HG02571 (cell line): ENCODE results near the gene NEDD9.
A peak's percentile ranks its signal among the peaks of the same experiment; 100 is the strongest.

Experiments
- ATAC-seq: cut with Tn5 transposase; IDR thresholded peaks from one replicate; pipeline ENCODE4 v1.9.1; 2021; ENCODE audit warnings: mild to moderate bottlenecking, moderate library complexity; ENCODE audit not compliant: unreplicated experiment

NEDD9 gene

DNA sequence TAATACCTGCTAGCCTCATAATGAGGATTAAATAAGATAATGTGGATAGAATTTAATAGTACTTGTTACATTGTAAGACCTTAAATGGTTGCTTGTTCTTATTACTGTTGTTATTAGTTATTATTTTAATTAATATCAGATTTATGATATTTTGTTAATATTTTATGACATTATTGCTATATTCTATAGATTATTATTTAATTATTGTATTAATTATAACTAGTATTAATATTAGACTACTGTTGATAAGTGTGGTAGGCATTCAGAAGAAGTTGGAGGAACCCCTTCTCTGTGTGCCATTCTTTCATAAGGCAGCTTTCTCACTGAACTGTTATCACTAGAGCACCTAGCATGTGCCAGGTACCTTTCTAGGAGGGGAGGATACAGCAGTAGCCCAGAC, 2.6 kb upstream of the NEDD9 start:
- no peak for ATAC-seq

DNA sequence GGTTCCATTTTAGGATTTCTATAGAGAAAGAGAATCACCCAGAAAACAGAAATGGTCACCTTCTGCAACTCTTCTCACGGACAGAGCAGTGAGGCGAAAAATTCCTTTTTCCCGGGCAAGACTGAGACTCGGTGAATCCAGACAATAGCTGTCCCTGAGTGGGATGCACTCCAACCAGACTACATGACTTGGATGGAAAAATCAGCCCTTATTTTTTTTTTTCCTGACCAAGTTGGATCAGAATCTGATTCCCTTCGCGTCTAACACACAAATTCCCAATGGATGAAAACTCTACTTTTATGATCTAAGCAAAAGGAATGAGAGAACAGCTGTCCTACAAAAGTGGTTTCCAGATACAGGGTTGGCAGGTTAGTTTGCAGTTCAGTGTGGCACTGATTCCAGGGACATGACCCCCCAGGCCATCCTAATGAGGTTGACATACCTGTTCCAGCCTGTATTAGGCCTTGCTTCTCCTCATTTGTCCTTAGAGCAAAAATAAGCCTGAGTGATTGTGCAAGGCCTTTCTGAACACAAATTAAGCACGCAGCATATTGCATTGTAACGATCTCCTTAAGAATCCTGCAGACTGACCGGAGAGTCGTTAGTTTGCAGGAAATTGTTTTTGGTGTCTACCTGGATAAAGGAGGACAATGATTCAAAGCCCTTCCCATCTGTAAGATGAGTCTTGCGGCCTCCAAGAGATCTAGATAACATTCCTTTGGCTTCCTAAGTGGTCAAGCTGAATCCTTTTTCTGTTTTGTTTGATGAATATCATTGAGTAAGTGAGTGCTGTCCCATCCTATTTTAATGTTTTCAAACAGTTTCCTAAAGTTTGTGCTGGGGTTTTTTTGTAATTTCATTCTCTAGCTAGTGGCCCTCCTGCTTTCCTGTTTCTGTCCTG, 1.5 kb upstream of the NEDD9 start:
- ATAC-seq, result no peak

DNA sequence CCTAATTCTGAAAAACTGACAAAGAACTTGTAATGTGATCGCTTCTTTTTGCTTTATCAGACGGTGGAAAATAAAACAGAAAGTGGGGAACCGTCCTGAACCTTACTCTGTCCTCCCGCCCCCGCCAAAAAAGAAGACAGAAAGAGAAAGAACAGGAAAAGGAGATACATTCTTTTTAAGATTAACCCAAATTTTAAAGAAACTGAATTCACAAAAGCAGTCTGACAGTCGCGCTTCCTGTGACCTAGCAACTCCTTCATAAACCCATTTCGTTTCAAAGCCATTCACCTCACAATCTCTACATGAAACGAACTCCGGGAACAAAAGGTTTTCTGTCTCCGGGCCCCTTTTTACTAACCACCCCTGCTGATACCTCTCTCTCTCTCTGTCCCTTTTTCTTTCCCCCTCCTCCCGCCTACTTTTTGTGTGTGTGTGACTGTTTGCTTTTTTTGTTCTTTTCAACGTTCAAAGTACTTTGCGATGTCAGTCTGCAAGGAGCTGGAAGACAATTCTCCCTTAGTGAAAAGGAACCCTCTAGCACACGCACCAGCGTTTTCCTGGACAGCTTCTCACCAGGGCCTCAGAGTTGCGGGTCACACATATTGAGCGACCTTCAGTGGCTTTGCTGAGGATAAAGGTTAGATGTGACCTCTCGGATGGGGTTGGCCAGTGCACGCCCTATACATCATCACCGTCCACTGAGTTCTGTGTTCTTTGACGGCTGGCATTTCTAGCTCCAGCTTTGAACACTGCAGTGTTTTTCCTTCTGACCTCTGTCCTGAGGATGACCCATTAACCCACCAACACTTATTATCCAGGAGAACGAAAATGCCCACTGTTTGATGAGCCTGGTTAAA, 530 bp upstream of the NEDD9 start:
- ATAC-seq, result no peak

DNA sequence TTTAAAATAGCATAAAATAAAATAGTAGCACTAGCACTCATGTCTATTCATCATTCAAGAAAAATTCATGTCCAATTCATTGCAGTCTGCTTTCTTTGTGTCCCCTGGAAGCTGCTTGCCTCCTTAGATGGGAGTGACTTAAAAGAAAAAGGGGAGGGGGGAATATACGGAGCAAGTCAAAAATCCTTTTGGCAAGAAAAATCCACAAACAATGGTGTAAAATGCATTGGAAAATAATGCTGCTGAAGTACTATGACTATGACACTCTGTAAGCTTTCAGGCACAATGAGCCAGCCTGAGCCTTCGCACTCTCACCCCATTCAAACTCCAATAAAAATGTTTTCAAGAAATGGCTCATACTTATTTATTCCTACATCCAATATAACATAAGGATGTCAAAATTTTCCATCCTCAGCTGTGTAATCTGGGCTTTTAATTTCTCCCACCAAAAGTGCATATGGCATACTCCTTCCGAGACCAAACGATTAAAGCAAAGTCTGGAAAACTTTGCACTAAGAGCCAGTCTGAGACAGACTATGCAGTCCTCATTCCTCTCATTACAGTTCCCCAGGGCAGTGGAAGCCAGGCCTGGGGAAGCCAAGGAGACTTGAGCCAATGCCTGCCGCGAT, 790 bp downstream of the NEDD9 start:
- ATAC-seq, result no peak

DNA sequence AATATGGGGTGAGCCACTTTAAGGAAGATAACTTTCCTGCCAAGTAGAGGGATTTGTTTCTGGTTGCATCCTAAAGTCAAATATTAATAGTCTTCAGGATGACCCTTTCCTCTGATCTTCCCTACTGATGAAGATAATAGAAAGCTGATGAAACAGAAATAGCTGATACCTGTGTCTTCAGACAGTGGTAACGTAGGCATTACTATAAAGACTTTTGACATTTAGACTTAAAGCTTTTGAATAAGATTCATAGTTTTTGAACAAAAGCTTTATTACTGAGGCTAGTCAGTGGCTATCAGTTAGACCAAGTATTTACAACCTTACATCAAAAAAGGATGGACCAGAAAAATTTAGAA, 1.4 kb downstream of the NEDD9 start:
- no peak for ATAC-seq

DNA sequence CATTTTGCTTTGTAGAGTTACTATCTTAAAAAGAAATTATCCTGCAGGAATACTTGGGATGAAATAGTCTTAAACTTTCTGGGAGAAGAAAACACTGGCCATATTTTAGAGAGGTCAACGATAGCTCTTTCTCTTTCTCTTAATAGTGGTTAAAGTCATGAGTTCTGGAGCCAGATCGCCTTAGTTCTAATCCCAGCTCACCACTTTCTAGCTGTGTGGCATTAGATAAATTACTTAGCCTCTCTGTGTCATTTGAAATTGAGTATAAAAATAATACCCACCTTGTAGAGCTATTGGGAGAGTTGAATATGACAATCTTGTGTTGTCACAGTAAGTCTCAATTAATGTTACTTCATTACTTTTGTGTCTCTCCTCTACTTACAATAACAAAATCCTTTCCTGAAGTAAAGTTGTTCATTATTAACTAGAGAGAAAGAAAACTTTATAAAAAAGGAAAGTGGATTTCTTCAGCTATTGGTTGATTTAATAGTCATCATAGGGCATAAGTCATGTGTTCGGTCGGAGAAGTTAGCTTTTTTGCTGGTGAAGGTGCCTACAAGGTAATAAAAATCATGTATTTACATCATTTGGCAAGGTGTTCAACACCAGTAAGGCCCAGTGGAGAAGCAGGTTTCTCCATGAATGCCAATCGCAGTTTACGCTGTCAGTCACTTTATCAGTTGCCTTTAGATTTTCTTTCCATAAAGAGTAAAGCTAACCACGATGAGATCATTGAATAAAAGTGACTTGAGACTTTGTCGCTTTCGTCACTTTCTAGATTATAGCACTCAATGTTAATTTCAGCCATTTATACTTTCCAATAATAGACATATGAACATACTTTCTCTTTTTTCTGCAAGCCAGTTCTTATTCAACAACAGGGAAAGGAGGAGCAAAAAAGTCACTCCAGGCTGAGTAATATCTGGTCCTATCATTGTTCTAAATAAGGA, 2.0 kb downstream of the NEDD9 start:
- ATAC-seq, result no peak

DNA sequence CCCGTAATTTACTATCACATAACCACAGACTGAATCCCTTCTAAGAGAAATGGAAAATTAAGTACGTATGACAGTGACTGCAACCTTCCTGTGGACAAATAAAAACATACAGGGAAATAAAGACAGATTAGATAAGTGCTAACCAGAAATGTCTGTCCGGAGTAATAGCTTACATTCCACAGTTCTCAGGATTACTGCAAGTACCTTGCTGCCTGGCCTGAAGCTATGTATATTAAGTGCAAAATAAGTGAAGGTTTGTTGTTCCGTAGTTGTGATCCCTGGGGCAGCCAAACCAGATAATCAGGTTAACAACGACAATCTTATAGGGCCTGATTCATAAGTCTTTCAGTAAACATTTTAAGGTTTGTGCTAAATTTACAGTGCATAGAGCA, 2.8 kb downstream of the NEDD9 start:
- no peak for ATAC-seq

DNA sequence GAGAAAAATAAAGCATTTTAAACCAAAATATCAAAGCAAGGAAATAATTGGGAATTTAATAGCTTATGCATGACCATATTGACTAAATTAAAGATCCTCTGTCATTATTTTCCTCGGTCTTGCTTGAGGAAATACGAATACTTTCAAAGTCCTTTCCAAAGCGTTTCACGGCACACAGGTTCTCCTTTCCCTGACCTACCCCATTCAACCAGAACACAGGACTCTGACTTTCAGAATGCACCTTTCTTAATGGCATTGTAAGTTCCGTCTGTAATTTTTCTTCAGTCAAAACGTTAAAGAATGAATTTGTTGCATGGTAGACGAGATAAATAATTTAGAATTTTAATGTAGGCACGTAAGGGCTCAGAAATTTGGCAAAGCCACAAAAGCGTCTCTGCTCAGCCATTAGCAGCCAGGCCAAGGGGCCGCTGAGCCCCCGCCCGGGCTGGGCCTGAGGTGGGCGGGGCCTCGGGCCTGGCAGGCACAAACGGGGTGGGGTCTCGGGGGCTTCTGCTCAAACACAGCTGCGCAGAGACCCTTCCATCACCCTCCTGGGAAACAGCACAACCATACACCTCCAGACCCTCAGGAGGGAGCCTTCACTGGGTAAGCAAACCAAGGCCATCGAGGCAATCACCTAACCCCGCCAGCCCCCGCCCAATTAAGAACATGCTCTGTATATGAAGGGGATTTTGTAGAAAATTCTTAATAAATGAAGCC, 3.4 kb downstream of the NEDD9 start:
- no peak for ATAC-seq

DNA sequence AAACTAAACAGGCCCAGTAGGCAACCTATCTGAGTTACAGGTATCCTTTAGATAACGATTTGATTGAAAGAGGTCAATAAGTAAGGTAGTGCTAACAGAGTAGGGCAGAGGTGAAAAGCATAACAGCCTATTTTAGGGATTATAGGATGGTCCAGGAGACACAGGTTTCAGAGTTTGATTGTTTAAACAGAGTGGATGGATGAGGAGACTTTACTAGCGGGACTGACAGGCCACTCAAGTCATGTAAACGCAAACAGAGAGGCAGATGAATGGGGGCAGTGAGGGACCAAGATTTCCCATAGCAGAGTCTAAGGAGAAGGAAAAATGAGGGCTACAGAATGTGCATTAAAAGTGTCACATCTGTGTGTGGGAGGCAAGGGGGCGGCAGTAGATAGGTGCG, 4.8 kb downstream of the NEDD9 start:
- no peak for ATAC-seq

DNA sequence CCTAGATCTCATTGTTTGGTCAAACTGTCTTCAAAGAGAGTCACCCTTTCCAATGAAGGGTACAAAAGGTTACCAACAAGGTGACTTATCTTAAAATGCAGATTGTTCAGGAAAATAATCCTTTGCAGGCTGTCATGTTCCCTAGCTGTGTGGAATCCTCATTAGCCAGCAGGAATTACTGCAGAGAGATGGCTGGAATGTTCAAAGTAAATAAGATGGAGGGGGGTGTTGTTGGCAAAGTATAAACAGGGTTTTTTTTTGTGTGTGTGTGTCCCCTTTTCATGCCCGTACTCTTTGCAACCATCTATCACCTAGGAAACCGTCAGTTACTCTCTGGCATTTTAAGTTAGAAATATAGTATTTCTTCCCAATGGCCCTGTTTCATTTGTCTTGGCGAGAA, 6.5 kb downstream of the NEDD9 start:
- ATAC-seq, result no peak

DNA sequence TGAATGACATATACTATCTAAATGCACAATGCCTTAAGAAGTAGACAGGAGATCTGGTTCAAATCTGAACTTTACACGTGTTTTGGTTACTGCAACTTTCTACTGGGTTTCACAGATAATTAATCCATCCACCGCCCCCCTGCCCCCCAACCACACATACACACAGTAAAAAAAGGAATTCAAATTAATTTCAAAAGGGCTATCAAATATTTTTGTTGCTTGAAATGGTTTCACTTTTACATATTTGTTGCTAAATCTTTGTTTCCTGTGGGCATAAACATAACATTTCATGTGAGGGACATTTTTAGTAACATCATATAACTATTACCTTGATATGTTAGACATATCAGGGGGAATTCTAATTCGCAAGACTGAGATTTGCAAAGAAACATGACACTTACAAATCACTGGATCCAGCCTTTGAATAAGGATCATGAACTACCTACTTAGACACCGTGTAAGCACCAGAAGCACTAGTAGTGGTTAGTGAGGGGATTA, 7.5 kb downstream of the NEDD9 start:
- no peak for ATAC-seq

DNA sequence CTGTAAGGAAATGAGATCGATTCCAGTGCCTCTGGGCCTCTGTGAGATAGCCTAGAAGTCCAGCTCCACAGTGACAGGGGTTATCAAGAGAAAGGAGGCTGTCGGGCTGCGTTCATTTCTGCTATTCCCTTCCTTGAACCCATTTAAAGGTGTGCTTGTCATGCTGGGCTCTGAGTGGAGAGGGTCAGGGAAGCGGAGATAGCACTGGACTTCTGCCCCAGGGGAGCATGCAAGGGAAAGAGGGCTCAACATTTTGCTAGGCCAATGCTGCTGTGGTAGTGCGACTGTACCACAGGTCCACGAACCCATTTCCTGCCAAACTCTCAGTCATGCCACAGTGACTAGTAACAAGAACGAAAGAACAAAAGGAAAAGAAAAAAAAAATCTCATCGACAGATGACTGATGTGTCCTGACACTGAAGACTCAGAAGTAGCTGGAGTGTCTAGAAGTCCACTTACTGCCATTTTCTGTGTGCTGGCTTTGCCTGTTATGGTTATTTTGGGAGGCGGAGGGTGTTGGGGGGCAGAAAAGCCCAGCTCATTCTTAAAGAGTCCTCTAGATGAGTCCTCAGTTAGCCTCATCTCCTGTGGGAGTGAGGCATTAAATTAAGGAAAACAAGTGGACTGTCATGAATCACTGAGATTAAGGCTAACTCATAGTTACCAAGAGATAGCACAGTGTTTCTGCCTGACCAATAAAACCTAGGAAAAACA, 8.1 kb downstream of the NEDD9 start:
- peak; percentile 48 for ATAC-seq

DNA sequence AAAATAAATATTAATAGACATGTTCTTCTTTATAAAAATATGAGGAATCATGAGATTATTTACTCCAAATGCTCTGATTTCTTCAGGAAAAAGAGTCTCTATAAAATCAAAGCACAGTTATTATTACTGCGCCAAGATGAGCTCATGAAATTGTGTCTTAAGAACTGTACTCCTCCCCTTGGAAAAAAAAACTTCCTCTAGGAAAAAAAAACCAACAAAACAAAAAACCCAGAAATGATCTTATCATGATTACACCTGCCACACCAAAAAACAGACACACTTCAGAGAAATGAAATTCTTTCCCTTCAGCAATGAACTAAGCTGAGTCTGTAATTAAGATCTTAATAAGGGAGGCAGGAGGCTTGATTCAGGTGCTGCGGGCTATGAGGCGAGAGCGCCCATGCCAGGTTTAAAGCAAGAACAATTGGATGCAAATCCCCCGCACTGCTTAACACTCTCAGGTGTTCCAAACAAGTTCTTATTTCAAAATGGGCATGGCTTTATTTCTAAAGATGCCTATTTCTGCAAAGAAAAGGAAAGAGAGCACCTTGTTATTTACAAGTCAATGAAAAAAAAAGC, 9.1 kb downstream of the NEDD9 start:
- ATAC-seq, result no peak

DNA sequence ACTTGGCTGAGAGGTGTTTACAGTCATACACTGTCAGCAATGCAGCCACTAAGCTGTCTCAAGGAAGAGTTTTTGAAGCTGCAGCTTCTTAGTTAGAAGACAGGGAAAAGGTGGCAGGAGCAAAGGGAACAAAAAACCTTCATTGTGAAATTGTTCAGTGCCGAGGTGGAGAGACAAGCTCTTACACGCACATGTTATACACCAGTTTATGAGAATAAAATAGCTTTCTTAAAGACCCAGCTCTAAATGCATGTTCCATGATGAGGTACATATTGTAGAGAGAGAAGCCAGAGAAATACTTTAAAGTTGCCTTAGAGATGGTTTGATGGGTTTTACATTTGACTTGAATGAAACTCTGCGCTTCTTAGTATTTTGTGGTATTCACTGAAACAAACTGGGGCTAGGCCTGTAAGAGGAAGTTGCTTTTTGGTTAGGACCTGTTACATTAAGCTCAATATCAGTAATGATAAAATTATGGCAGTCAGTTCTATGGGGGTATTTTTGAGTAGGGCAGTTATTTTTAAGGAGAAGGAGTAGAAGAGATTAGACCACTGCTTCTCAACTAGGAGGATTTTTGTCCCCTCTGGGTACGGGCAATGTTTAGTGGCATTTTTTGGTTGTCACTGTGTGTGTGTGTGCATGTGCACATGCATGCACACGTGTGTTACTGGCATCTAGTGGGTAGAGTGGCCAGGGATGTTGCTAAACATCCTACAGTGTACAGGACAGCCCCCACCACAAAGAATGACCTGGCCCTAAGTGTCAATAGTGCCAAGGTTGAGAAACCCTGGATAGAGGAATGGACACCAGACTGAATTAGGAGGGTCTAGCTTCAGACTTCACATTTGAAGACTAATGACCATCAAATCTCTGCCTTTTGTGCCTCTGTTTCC, 9.8 kb downstream of the NEDD9 start:
- no peak for ATAC-seq

DNA sequence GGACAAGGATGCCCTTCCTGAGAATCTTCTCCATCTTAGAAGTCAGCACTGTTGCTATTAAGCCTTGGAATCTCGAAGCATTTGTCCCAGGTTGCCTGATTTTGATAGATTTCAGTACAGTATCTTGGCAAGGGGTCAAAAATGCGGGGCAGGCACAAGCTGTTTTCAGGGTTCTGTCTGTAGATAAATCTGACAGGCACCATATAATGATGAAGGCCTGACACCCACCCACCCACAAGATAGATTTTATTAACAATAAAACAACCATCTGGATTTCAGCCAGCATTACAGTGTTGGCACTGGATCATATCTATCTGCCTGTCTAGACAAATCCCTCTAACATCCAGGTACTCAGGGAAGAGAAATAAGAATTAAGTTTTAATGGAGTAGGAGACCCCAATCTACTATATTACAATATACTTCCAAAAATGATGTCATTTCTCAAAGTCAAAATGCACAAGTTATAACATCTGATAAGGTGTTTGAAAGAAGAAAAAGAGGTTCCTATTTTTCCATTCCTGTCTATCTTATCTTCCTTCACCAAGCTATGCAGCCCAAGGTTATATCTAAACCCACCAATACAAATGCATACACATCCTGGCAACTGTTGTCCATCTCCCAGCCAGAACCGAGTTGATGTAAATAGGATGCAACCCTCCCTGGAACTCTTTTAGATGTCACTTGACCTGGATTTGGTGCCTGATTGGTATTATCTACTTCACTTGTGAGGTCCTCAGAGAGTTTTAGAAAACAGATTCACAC, 10.7 kb downstream of the NEDD9 start:
- ATAC-seq, result no peak

DNA sequence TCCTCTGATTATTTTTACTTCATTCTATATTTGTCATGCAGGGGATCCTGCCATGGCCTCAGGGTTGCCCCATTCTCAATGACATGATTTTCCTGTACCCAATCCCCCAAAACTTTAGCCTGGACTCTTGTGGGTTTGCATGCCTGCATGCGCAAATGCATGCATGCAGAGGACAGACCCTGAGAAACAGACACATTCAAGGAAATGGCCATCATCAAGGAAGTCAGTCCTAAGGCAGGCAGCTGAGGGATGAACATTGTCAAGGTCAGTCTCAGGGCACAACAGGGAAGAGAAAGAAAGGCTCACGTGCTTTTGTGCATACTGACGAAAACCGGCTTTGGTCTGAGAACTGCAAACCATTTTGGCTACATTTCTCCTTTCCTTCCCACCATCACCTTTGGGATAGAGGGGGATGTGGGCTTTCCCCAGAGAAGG, 13.1 kb downstream of the NEDD9 start:
- ATAC-seq, result no peak
